Measurements from ENCODE around the gene DCXR. TPM values are rescaled to one million over a fixed set of nuclear protein-coding genes. Genes with fewer than 3 reads are reported as not detected.

DCXR gene
- total and polyA plus RNA-seq, 5 donors from 2014 or later, result 96.9 to 150 (median 129) TPM

- Mint-ChIP-seq H3K9me3 (peaks cover 0 to 2% (median 0%) of the 10 kb centered on the region in 7 donors), H3K4me3 (no peak overlapping the region), H3K36me3 (peaks cover 5% of the 10 kb centered on the region), H3K27ac (no peak overlapping the region), H3K27me3 (no peaks in the 10 kb centered on the region), H3K4me1 (peaks cover 0 to 10% (median 0%) of the 10 kb centered on the region in 4 donors)
- Histone ChIP-seq H3K27me3 (ENCODE audit: control insufficient read depth, insufficient read depth, low read length) (no peaks in the 10 kb centered on the region), H3K9me3 (ENCODE audit: control insufficient read depth in 2 of 2, low read length in 2 of 2) (no peaks in the 10 kb centered on the region), H3K4me1 (ENCODE audit: control insufficient read depth, insufficient read depth, low read length, poor library complexity, severe bottlenecking) (peaks cover 18% of the 10 kb centered on the region), H3K4me3 (ENCODE audit: low read depth, low read length) (no peak overlapping the region), H3K36me3 (ENCODE audit: control insufficient read depth, insufficient read depth, low read length) (peaks cover 22% of the 10 kb centered on the region), H3K27ac (ENCODE audit: insufficient read depth, low read length, poor library complexity, severe bottlenecking) (no peak overlapping the region)
- DNase-seq (no peak), ATAC-seq (ENCODE audit: low read depth in 2 of 2) (no peak)
These were observed 23.1 kb upstream of the DCXR start for GRCh38 chr17:82060614-82061013.

GRCh38 chr17:82060001-82060380 lies 22.5 kb upstream of the DCXR start:
- H3K4me1 Mint-ChIP-seq, result peaks cover 0 to 11% (median 0%) of the 10 kb centered on the region in 4 donors
- no peaks in the 10 kb centered on the region for H3K27me3 Mint-ChIP-seq
- peaks cover 15% of the 10 kb centered on the region for H3K4me1 ChIP-seq (ENCODE audit: control insufficient read depth, insufficient read depth, low read length, poor library complexity, severe bottlenecking)
- H3K27ac Mint-ChIP-seq, result no peak overlapping the region
- peaks cover 26% of the 10 kb centered on the region for H3K36me3 ChIP-seq (ENCODE audit: control insufficient read depth, insufficient read depth, low read length)
- DNase-seq, result no peak
- H3K36me3 Mint-ChIP-seq, result peaks cover 5% of the 10 kb centered on the region
- H3K27ac ChIP-seq (ENCODE audit: insufficient read depth, low read length, poor library complexity, severe bottlenecking), result no peak overlapping the region
- H3K27me3 ChIP-seq (ENCODE audit: control insufficient read depth, insufficient read depth, low read length), result no peaks in the 10 kb centered on the region
- peaks cover 0 to 2% (median 0%) of the 10 kb centered on the region in 7 donors for H3K9me3 Mint-ChIP-seq
- H3K4me3 ChIP-seq (ENCODE audit: low read depth, low read length), result no peak overlapping the region
- no peaks in the 10 kb centered on the region for H3K9me3 ChIP-seq (ENCODE audit: control insufficient read depth in 2 of 2, low read length in 2 of 2)
- ATAC-seq (ENCODE audit: low read depth in 2 of 2), result no peak
- no peak overlapping the region for H3K4me3 Mint-ChIP-seq

- ATAC-seq (ENCODE audit: low read depth in 2 of 2) (no peak), DNase-seq (no peak)
- Mint-ChIP-seq H3K36me3 (peaks cover 5% of the 10 kb centered on the region), H3K27ac (peak overlapping the region in 1 of 3 donors; percentile 43), H3K27me3 (no peaks in the 10 kb centered on the region), H3K4me3 (no peak overlapping the region), H3K9me3 (peaks cover 0 to 2% (median 0%) of the 10 kb centered on the region in 7 donors), H3K4me1 (peaks cover 0 to 10% (median 0%) of the 10 kb centered on the region in 4 donors)
- H3K27ac ChIP-seq (ENCODE audit: insufficient read depth, low read length, poor library complexity, severe bottlenecking), result no peak overlapping the region
- H3K4me3 ChIP-seq (ENCODE audit: low read depth, low read length), result no peak overlapping the region
- H3K4me1 ChIP-seq (ENCODE audit: control insufficient read depth, insufficient read depth, low read length, poor library complexity, severe bottlenecking), result peaks cover 10% of the 10 kb centered on the region
- no peaks in the 10 kb centered on the region for H3K9me3 ChIP-seq (ENCODE audit: control insufficient read depth in 2 of 2, low read length in 2 of 2)
- H3K27me3 ChIP-seq (ENCODE audit: control insufficient read depth, insufficient read depth, low read length), result no peaks in the 10 kb centered on the region
- peaks cover 29% of the 10 kb centered on the region for H3K36me3 ChIP-seq (ENCODE audit: control insufficient read depth, insufficient read depth, low read length)
These were observed 21.9 kb upstream of the DCXR start for GRCh38 chr17:82059272-82060000.

GRCh38 chr17:82058855-82059249 lies 21.4 kb upstream of the DCXR start:
- peaks cover 0 to 4% (median 0%) of the 10 kb centered on the region in 4 donors for H3K4me1 Mint-ChIP-seq
- DNase-seq (no peak), ATAC-seq (ENCODE audit: low read depth in 2 of 2) (no peak)
- peak overlapping the region in 1 of 3 donors; percentile 56 for H3K27ac Mint-ChIP-seq
- Histone ChIP-seq H3K36me3 (ENCODE audit: control insufficient read depth, insufficient read depth, low read length) (peaks cover 32% of the 10 kb centered on the region), H3K4me3 (ENCODE audit: low read depth, low read length) (no peak overlapping the region), H3K4me1 (ENCODE audit: control insufficient read depth, insufficient read depth, low read length, poor library complexity, severe bottlenecking) (peaks cover 5% of the 10 kb centered on the region), H3K27me3 (ENCODE audit: control insufficient read depth, insufficient read depth, low read length) (no peaks in the 10 kb centered on the region), H3K27ac (ENCODE audit: insufficient read depth, low read length, poor library complexity, severe bottlenecking) (no peak overlapping the region), H3K9me3 (ENCODE audit: control insufficient read depth in 2 of 2, low read length in 2 of 2) (no peaks in the 10 kb centered on the region)
- H3K4me3 Mint-ChIP-seq, result peak overlapping the region in 1 of 4 donors; percentile 55
- H3K9me3 Mint-ChIP-seq, result peaks cover 0 to 2% (median 0%) of the 10 kb centered on the region in 7 donors
- no peaks in the 10 kb centered on the region for H3K27me3 Mint-ChIP-seq
- peaks cover 5% of the 10 kb centered on the region for H3K36me3 Mint-ChIP-seq

GRCh38 chr17:82058230-82058854 lies 20.8 kb upstream of the DCXR start:
- Mint-ChIP-seq H3K4me3 (peak overlapping the region in 2 of 4 donors; percentile 22 to 74), H3K27ac (peak overlapping the region in 1 of 3 donors; percentile 56), H3K9me3 (peaks cover 0 to 2% (median 0%) of the 10 kb centered on the region in 7 donors), H3K4me1 (peaks cover 0 to 5% (median under 1%) of the 10 kb centered on the region in 4 donors), H3K36me3 (peaks cover 5% of the 10 kb centered on the region), H3K27me3 (no peaks in the 10 kb centered on the region)
- no peak overlapping the region for H3K27ac ChIP-seq (ENCODE audit: insufficient read depth, low read length, poor library complexity, severe bottlenecking)
- no peak for ATAC-seq (ENCODE audit: low read depth in 2 of 2)
- no peaks in the 10 kb centered on the region for H3K27me3 ChIP-seq (ENCODE audit: control insufficient read depth, insufficient read depth, low read length)
- H3K9me3 ChIP-seq (ENCODE audit: control insufficient read depth in 2 of 2, low read length in 2 of 2), result no peaks in the 10 kb centered on the region
- peaks cover 6% of the 10 kb centered on the region for H3K4me1 ChIP-seq (ENCODE audit: control insufficient read depth, insufficient read depth, low read length, poor library complexity, severe bottlenecking)
- H3K36me3 ChIP-seq (ENCODE audit: control insufficient read depth, insufficient read depth, low read length), result peaks cover 33% of the 10 kb centered on the region
- H3K4me3 ChIP-seq (ENCODE audit: low read depth, low read length), result no peak overlapping the region
- no peak for DNase-seq

- H3K4me3 ChIP-seq (ENCODE audit: low read depth, low read length), result no peak overlapping the region
- Mint-ChIP-seq H3K4me1 (peaks cover 0 to 11% (median 3%) of the 10 kb centered on the region in 4 donors), H3K27ac (no peak overlapping the region), H3K9me3 (peaks cover 0 to 2% (median 0%) of the 10 kb centered on the region in 7 donors), H3K36me3 (peaks cover 5% of the 10 kb centered on the region), H3K27me3 (no peaks in the 10 kb centered on the region), H3K4me3 (no peak overlapping the region)
- no peaks in the 10 kb centered on the region for H3K9me3 ChIP-seq (ENCODE audit: control insufficient read depth in 2 of 2, low read length in 2 of 2)
- peaks cover 17% of the 10 kb centered on the region for H3K4me1 ChIP-seq (ENCODE audit: control insufficient read depth, insufficient read depth, low read length, poor library complexity, severe bottlenecking)
- no peak for DNase-seq
- ATAC-seq (ENCODE audit: low read depth in 2 of 2), result no peak
- peaks cover 30% of the 10 kb centered on the region for H3K36me3 ChIP-seq (ENCODE audit: control insufficient read depth, insufficient read depth, low read length)
- H3K27ac ChIP-seq (ENCODE audit: insufficient read depth, low read length, poor library complexity, severe bottlenecking), result no peak overlapping the region
- no peaks in the 10 kb centered on the region for H3K27me3 ChIP-seq (ENCODE audit: control insufficient read depth, insufficient read depth, low read length)
These were observed 19.5 kb upstream of the DCXR start for GRCh38 chr17:82056729-82057621.

GRCh38 chr17:82055965-82056728 lies 18.6 kb upstream of the DCXR start:
- peaks cover 17% of the 10 kb centered on the region for H3K4me1 ChIP-seq (ENCODE audit: control insufficient read depth, insufficient read depth, low read length, poor library complexity, severe bottlenecking)
- DNase-seq (no peak), ATAC-seq (ENCODE audit: low read depth in 2 of 2) (no peak)
- Mint-ChIP-seq H3K27ac (peak overlapping the region in 1 of 3 donors; percentile 56), H3K4me1 (peaks cover 0 to 11% (median 3%) of the 10 kb centered on the region in 4 donors), H3K4me3 (no peak overlapping the region), H3K27me3 (no peaks in the 10 kb centered on the region), H3K36me3 (peaks cover 5% of the 10 kb centered on the region), H3K9me3 (peaks cover 0 to under 1% (median 0%) of the 10 kb centered on the region in 7 donors)
- no peaks in the 10 kb centered on the region for H3K9me3 ChIP-seq (ENCODE audit: control insufficient read depth in 2 of 2, low read length in 2 of 2)
- H3K27me3 ChIP-seq (ENCODE audit: control insufficient read depth, insufficient read depth, low read length), result no peaks in the 10 kb centered on the region
- H3K27ac ChIP-seq (ENCODE audit: insufficient read depth, low read length, poor library complexity, severe bottlenecking), result no peak overlapping the region
- H3K4me3 ChIP-seq (ENCODE audit: low read depth, low read length), result no peak overlapping the region
- peaks cover 27% of the 10 kb centered on the region for H3K36me3 ChIP-seq (ENCODE audit: control insufficient read depth, insufficient read depth, low read length)

All from CD4-positive, CD25-positive, alpha-beta regulatory T cell (primary cell).